IPS-15b (cell line): ENCODE measurements around the gene PTPN2.
"Not testable (repeated sequence)": the region's sequence is repeated elsewhere in the genome, so short reads cannot be mapped to it uniquely, and the experiment has no call there.

ENCODE experiments used
- H3K27me3 ChIP-seq: one replicate; pipeline ENCODE4 v1.6.1; 2013; ENCODE audit warnings: low read length; ENCODE audit not compliant: control insufficient read depth, insufficient read depth
- H3K36me3 ChIP-seq: one replicate; pipeline ENCODE4 v1.6.1; 2013; ENCODE audit warnings: low read length; ENCODE audit not compliant: control insufficient read depth, insufficient read depth
- H3K4me1 ChIP-seq: one replicate; pipeline ENCODE4 v1.6.1; 2013; ENCODE audit warnings: mild to moderate bottlenecking, low read length; ENCODE audit not compliant: control insufficient read depth, insufficient read depth
- H3K4me3 ChIP-seq: one replicate; pipeline ENCODE4 v1.5.1; 2013; ENCODE audit warnings: low read depth, low read length
- H3K9ac ChIP-seq: one replicate; pipeline ENCODE4 v1.6.1; 2013; ENCODE audit warnings: low read depth, mild to moderate bottlenecking, low read length
- H3K9me3 ChIP-seq: one replicate; pipeline ENCODE4 v1.6.1; 2013; ENCODE audit warnings: mild to moderate bottlenecking, low read length; ENCODE audit not compliant: control insufficient read depth, insufficient read depth

PTPN2 gene

DNA sequence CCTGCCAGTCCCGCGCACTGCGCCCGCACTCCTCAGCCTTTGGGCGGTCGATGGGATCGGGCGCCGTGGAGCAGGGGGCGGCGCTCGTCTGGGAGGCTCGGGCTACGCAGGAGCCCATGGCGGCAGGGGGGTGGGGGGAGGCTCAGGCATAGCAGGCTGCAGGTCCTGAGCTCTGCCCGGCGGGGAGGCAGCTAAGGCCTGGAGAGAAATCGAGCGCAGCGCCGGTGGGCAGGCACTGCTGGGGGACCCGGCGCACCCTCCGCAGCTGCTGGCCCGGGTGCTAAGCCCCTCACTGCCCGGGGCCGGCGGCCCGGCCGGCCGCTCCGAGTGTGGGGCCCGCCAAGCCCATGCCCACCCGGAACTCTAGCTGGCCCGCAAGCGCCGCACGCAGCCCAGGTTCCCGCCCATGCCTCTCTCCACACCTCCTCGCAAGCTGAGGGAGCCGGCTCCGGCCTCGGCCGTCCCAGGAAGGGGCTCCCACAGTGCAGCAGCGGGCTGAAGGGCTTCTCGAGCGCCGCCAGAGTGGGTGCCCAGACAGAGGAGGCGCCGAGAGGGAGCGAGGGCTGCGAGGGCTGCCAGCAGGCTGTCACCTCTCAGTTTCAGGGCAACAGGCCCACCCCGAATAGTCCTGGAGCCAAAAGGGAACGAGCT, 107.1 kb downstream of the PTPN2 start:
- Histone ChIP-seq H3K4me3 (peak overlapping the region; percentile 33), H3K27me3 (peaks cover 3% of the 10 kb centered on the region), H3K36me3 (no peaks in the 10 kb centered on the region), H3K4me1 (no peaks in the 10 kb centered on the region), H3K9ac (no peak overlapping the region), H3K9me3 (no peaks in the 10 kb centered on the region)

- H3K9me3 ChIP-seq, H3K9ac ChIP-seq, H3K4me3 ChIP-seq, H3K27me3 ChIP-seq, H3K36me3 ChIP-seq, H3K4me1 ChIP-seq: not testable (repeated sequence)
Observed at GRCh38 chr18:12776415-12776814, 107.6 kb downstream of the PTPN2 start.

GRCh38 chr18:12774982-12775381, 109.1 kb downstream of the PTPN2 start:
- Histone ChIP-seq H3K4me1 (no peaks in the 10 kb centered on the region), H3K27me3 (peaks cover 3% of the 10 kb centered on the region), H3K9ac (no peak overlapping the region), H3K36me3 (no peaks in the 10 kb centered on the region), H3K4me3 (no peak overlapping the region), H3K9me3 (no peaks in the 10 kb centered on the region)

DNA sequence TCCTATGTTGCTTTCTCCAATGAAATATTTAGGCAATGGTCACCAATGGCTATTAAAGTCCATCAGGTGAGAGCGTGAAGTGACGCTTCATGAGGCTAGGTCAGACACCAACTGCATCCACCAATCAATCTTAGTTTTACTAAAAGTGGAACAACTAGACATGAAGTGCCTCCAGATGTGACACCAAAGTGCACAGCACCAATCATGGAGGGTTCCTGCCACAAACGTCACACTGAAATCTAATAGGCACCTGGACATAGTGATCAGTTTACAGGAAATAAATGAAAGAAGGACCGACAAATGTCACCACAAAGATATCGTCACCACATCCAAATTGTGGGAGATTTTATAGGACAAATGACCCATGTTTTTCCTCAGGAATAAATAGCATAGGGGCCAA, 110.7 kb downstream of the PTPN2 start:
- Histone ChIP-seq H3K9me3 (no peaks in the 10 kb centered on the region), H3K27me3 (peaks cover 3% of the 10 kb centered on the region), H3K36me3 (no peaks in the 10 kb centered on the region), H3K4me1 (no peaks in the 10 kb centered on the region), H3K9ac (no peak overlapping the region), H3K4me3 (no peak overlapping the region)

GRCh38 chr18:12772111-12772510, 111.9 kb downstream of the PTPN2 start:
- no peaks in the 10 kb centered on the region for H3K9me3 ChIP-seq
- H3K27me3 ChIP-seq, result no peaks in the 10 kb centered on the region
- no peaks in the 10 kb centered on the region for H3K36me3 ChIP-seq
- no peaks in the 10 kb centered on the region for H3K4me1 ChIP-seq
- no peak overlapping the region for H3K4me3 ChIP-seq
- no peak overlapping the region for H3K9ac ChIP-seq

GRCh38 chr18:12770469-12771219, 113.4 kb downstream of the PTPN2 start:
- H3K9me3 ChIP-seq, result no peaks in the 10 kb centered on the region
- H3K9ac ChIP-seq, result no peak overlapping the region
- peaks cover 4% of the 10 kb centered on the region for H3K4me1 ChIP-seq
- H3K4me3 ChIP-seq, result no peak overlapping the region
- H3K36me3 ChIP-seq, result no peaks in the 10 kb centered on the region
- no peaks in the 10 kb centered on the region for H3K27me3 ChIP-seq

GRCh38 chr18:12769644-12770440, 114.2 kb downstream of the PTPN2 start:
- Histone ChIP-seq H3K4me3 (no peak overlapping the region), H3K36me3 (no peaks in the 10 kb centered on the region), H3K4me1 (peaks cover 4% of the 10 kb centered on the region), H3K9me3 (no peaks in the 10 kb centered on the region), H3K9ac (no peak overlapping the region), H3K27me3 (no peaks in the 10 kb centered on the region)

GRCh38 chr18:12769136-12769535, 114.9 kb downstream of the PTPN2 start:
- H3K9me3 ChIP-seq, result no peaks in the 10 kb centered on the region
- no peak overlapping the region for H3K9ac ChIP-seq
- H3K27me3 ChIP-seq, result no peaks in the 10 kb centered on the region
- H3K36me3 ChIP-seq, result no peaks in the 10 kb centered on the region
- no peak overlapping the region for H3K4me3 ChIP-seq
- H3K4me1 ChIP-seq, result peaks cover 4% of the 10 kb centered on the region

DNA sequence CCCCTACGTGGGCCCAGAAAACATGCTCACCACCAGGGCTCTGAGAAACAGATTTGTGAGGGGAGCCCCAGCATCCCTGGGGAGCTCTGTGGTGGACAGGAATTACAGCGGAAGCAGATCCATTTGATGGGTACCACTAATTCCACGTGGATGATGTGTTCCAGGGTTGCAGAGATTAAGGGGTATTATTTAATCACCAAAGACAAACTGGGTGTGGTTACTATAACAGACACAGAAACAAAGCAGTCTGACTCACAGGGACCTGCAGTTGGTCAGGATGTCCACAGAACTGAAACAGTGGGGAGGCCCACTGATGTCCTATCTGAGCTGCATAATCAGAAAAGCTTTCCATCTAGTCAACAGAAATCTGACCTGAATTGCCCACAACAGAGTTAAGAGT, 115.4 kb downstream of the PTPN2 start:
- H3K36me3 ChIP-seq, result no peaks in the 10 kb centered on the region
- no peak overlapping the region for H3K4me3 ChIP-seq
- H3K9ac ChIP-seq, result no peak overlapping the region
- H3K27me3 ChIP-seq, result no peaks in the 10 kb centered on the region
- H3K9me3 ChIP-seq, result no peaks in the 10 kb centered on the region
- H3K4me1 ChIP-seq, result peaks cover 4% of the 10 kb centered on the region

GRCh38 chr18:12767580-12768155, 116.4 kb downstream of the PTPN2 start:
- no peaks in the 10 kb centered on the region for H3K9me3 ChIP-seq
- H3K4me3 ChIP-seq, result no peak overlapping the region
- no peak overlapping the region for H3K9ac ChIP-seq
- H3K27me3 ChIP-seq, result no peaks in the 10 kb centered on the region
- H3K36me3 ChIP-seq, result no peaks in the 10 kb centered on the region
- H3K4me1 ChIP-seq, result peaks cover 4% of the 10 kb centered on the region

- Histone ChIP-seq H3K36me3 (no peaks in the 10 kb centered on the region), H3K9ac (no peak overlapping the region), H3K9me3 (no peaks in the 10 kb centered on the region), H3K4me1 (peaks cover 4% of the 10 kb centered on the region), H3K27me3 (no peaks in the 10 kb centered on the region), H3K4me3 (no peak overlapping the region)
Observed at GRCh38 chr18:12766986-12767433, 117.0 kb downstream of the PTPN2 start.
